Activated CD4-positive, alpha-beta T cell treated with anti-CD3 and anti-CD28 coated beads for 36 hours (primary cell): ENCODE data around the gene SERPINF2. TPM values are rescaled to one million over a fixed set of nuclear protein-coding genes. Genes with fewer than 3 reads are reported as not detected.

Experiments used
- ATAC-seq: fragments of 200-7000 bp; cut with Tn5 transposase; one replicate; pipeline ENCODE4 v1.10.0; 2021; ENCODE audit warnings: mild to moderate bottlenecking, moderate library complexity
- CTCF ChIA-PET: fragments of 350-600 bp; sonication (Branson Sonifier 250); formaldehyde crosslinking; loops from one replicate; lab custom pipeline; 2021; ENCODE audit warnings: antibody characterized with exemption; lab: Charles Lee
- POLR2A ChIA-PET: fragments of 350-600 bp; sonication (Branson Sonifier 250); formaldehyde crosslinking; loops from one replicate; lab custom pipeline; 2021; ENCODE audit warnings: antibody characterized with exemption, inconsistent platforms; lab: Charles Lee
- DNase-seq: peaks from one replicate; pipeline ENCODE4 v3.0.0-alpha.2; 2020
- H3K27ac Mint-ChIP-seq: one replicate; pipeline ENCODE4 v1.8.0; 2021; ENCODE audit warnings: mixed read lengths
- H3K27me3 Mint-ChIP-seq: one replicate; pipeline ENCODE4 v1.8.0; 2021; ENCODE audit warnings: mixed read lengths
- H3K36me3 Mint-ChIP-seq: one replicate; pipeline ENCODE4 v1.8.0; 2021; ENCODE audit warnings: low read depth, mixed read lengths
- H3K4me1 Mint-ChIP-seq: one replicate; pipeline ENCODE4 v1.8.0; 2021; ENCODE audit warnings: mixed read lengths
- H3K4me3 Mint-ChIP-seq: one replicate; pipeline ENCODE4 v1.8.0; 2021; ENCODE audit warnings: mild to moderate bottlenecking, moderate library complexity, mixed read lengths
- H3K9me3 Mint-ChIP-seq: one replicate; pipeline ENCODE4 v1.8.0; 2021; ENCODE audit warnings: low read depth, mixed read lengths
- intact Hi-C, 2 experiments: fragments of 100-400 bp; cut with DNase I in 1 of 2; cut with micrococcal nuclease in 1 of 2; formaldehyde crosslinking; loops; one replicate each; pipeline versions ENCODE4 v1.14.2 to v1.15.1; 2022 to 2024; cut with DNase I, micrococcal nuclease
- total RNA-seq, 2 experiments: library from RNA; stranded (reverse); gene quantifications; one replicate each; pipeline ENCODE4 v1.2.3, GENCODE V29; 2021

SERPINF2 gene
- total RNA-seq, 2 experiments from 2014 or later: 0.12 TPM; not detected in 1

GRCh38 chr17:1776857-1777256 is 34.2 kb downstream of the SERPINF2 start:
- Mint-ChIP-seq H3K36me3 (peaks cover 11% of the 10 kb centered on the region), H3K27me3 (no peaks in the 10 kb centered on the region), H3K4me1 (peaks cover 3% of the 10 kb centered on the region), H3K27ac (no peak overlapping the region), H3K4me3 (no peak overlapping the region), H3K9me3 (no peaks in the 10 kb centered on the region)
- ATAC-seq: no peak
- no peak for DNase-seq
- intact Hi-C loops: no loop called here
- ChIA-PET CTCF (interaction anchor here (0.5 kb wide), 1 partner anchor 23 kb away, joined by 3 read pairs; no protein-coding TSS in a partner anchor), POLR2A (no interaction called here)

DNA sequence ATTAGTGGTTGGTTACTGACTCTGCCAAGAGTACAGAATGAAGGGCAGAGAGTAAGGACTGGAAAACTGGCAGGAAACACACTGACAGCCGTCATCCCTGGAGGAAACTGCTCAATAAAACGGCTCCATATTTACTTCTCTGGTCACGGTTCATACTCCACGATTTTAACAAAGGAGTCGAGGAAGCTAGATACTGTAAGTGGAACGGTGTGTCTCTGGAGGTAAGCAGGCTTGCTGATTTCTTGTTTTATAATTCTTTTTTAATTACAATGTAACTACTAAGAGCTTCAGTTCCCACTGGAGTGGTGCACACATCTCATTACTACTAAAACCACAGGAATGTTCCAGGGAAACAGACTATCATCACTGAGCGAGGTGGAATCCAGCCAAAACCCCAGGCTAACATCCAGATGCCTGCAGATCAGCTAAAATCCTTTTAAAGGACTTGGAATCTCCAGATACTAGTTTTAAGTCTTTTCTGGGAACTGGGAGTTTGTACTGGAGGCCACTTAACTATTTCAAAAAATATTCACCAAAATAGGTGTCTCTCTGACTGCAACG is 37.0 kb downstream of the SERPINF2 start:
- no peaks in the 10 kb centered on the region for H3K27me3 Mint-ChIP-seq
- H3K27ac Mint-ChIP-seq: no peak overlapping the region
- CTCF ChIA-PET: interaction anchor here (0.7 kb wide), 1 partner anchor 74 kb away, joined by 3 read pairs; no protein-coding TSS in a partner anchor
- H3K36me3 Mint-ChIP-seq: peaks cover 33% of the 10 kb centered on the region
- no peaks in the 10 kb centered on the region for H3K9me3 Mint-ChIP-seq
- POLR2A ChIA-PET: no interaction called here
- H3K4me3 Mint-ChIP-seq: no peak overlapping the region
- intact Hi-C loops: no loop called here
- peaks cover 10% of the 10 kb centered on the region for H3K4me1 Mint-ChIP-seq
- ATAC-seq: no peak
- no peak for DNase-seq

DNA sequence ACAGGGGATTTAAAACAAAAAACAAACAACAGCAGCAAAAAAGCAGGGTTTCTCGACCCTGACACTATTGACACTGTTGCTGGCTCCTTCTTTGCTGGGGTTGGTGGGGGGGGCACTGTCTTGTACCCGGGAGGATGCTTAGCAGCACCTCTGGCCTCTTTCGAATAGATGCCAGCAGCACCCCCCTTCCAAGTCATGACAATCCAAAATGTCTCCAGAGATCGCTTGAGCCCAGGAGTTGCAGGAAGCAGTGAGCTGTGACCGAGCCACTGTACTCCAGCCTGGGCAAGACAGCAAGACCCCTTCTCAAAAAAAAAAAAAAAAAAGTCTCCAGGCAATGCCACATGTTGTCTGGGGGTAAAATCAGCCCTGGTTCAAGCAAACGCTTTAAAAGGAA is 39.5 kb downstream of the SERPINF2 start:
- DNase-seq (no peak), ATAC-seq (no peak)
- Mint-ChIP-seq H3K36me3 (peaks cover 43% of the 10 kb centered on the region), H3K27ac (no peak overlapping the region), H3K9me3 (no peaks in the 10 kb centered on the region), H3K27me3 (no peaks in the 10 kb centered on the region), H3K4me1 (peaks cover 10% of the 10 kb centered on the region), H3K4me3 (no peak overlapping the region)
- intact Hi-C loops: no loop called here
- ChIA-PET POLR2A (interaction anchor here (0.6 kb wide), 1 partner anchor 522 kb away, joined by 3 read pairs; no protein-coding TSS in a partner anchor), CTCF (interaction anchor here (0.6 to 0.8 kb wide), 2 partner anchors 61 to 151 kb away, joined by 3 read pairs; no protein-coding TSS in a partner anchor)

DNA sequence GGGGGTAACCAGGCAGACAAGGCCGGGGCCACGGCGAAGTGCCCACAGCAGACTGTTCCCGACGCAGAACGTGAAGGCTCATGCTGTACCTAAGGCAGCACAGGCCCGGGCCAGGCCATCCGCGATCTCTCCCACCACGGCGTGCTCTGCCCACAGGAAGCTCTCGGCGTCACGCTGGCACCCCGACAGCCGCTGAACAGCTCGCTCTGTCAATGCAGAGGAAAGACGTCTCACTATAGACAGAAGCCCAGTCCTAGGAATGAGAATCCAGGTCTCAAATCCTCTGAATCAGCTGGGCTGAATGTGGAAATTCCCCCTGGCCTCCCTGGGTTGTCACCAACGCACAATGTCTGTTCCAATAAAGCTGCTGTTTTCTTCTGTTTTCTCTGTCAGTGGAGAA is 40.6 kb downstream of the SERPINF2 start:
- intact Hi-C loops: no loop called here
- peaks cover 46% of the 10 kb centered on the region for H3K36me3 Mint-ChIP-seq
- peak overlapping the region; percentile 55 for H3K27ac Mint-ChIP-seq
- ChIA-PET POLR2A (no interaction called here), CTCF (interaction anchor here (0.6 to 1.6 kb wide), 10 partner anchors 10 to 1120 kb away, joined by 3 to 8 read pairs (median 4); partner anchors contain the start of gene RILP)
- no peaks in the 10 kb centered on the region for H3K27me3 Mint-ChIP-seq
- H3K9me3 Mint-ChIP-seq: no peaks in the 10 kb centered on the region
- ATAC-seq: no peak
- peaks cover 10% of the 10 kb centered on the region for H3K4me1 Mint-ChIP-seq
- DNase-seq: no peak
- no peak overlapping the region for H3K4me3 Mint-ChIP-seq

GRCh38 chr17:1783834-1784611 is 41.4 kb downstream of the SERPINF2 start:
- Mint-ChIP-seq H3K27me3 (no peaks in the 10 kb centered on the region), H3K4me3 (no peak overlapping the region), H3K36me3 (peaks cover 51% of the 10 kb centered on the region), H3K9me3 (no peaks in the 10 kb centered on the region), H3K27ac (peak overlapping the region; percentile 55), H3K4me1 (peaks cover 10% of the 10 kb centered on the region)
- no peak for DNase-seq
- no peak for ATAC-seq
- intact Hi-C loops: loop anchor here in 1 of 2 experiments (2.0 kb wide), 1 partner anchor 67 kb away; no protein-coding TSS in a partner anchor
- POLR2A ChIA-PET: no interaction called here
- CTCF ChIA-PET: interaction anchor here (0.6 to 1.6 kb wide), 10 partner anchors 9 to 1119 kb away, joined by 3 to 8 read pairs (median 4); partner anchors contain the start of gene RILP

GRCh38 chr17:1785930-1786329 is 43.3 kb downstream of the SERPINF2 start:
- no peak overlapping the region for H3K27ac Mint-ChIP-seq
- H3K4me1 Mint-ChIP-seq: peaks cover 10% of the 10 kb centered on the region
- ChIA-PET CTCF (no interaction called here), POLR2A (no interaction called here)
- no peaks in the 10 kb centered on the region for H3K9me3 Mint-ChIP-seq
- H3K27me3 Mint-ChIP-seq: no peaks in the 10 kb centered on the region
- intact Hi-C loops: loop anchor here in 1 of 2 experiments (2.0 kb wide), 1 partner anchor 69 kb away; no protein-coding TSS in a partner anchor
- no peak for DNase-seq
- no peak for ATAC-seq
- H3K36me3 Mint-ChIP-seq: peaks cover 48% of the 10 kb centered on the region
- no peak overlapping the region for H3K4me3 Mint-ChIP-seq

DNA sequence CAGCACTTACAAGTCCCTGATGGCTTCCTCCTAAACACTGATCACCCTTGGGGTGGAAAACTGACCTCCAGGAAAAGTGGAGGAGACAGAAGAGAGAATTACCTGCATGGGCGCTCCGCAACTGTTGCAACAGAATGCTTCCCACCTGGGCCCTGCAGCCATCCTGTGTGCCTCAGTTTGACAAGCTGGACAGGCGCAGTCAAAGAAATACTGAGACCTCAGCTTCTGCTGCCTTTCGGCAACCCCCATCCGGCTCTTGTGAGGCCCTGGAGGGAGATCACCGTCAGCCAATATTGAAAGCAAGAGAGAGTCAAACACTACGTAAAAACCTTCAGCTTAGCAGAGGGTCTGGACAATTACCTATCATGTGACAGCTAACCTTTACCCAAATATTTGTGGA is 44.0 kb downstream of the SERPINF2 start:
- DNase-seq: no peak
- H3K27ac Mint-ChIP-seq: no peak overlapping the region
- intact Hi-C loops: no loop called here
- no peaks in the 10 kb centered on the region for H3K27me3 Mint-ChIP-seq
- CTCF ChIA-PET: no interaction called here
- no peak overlapping the region for H3K4me3 Mint-ChIP-seq
- H3K4me1 Mint-ChIP-seq: peaks cover 10% of the 10 kb centered on the region
- ATAC-seq: no peak
- POLR2A ChIA-PET: no interaction called here
- peaks cover 44% of the 10 kb centered on the region for H3K36me3 Mint-ChIP-seq
- H3K9me3 Mint-ChIP-seq: no peaks in the 10 kb centered on the region

DNA sequence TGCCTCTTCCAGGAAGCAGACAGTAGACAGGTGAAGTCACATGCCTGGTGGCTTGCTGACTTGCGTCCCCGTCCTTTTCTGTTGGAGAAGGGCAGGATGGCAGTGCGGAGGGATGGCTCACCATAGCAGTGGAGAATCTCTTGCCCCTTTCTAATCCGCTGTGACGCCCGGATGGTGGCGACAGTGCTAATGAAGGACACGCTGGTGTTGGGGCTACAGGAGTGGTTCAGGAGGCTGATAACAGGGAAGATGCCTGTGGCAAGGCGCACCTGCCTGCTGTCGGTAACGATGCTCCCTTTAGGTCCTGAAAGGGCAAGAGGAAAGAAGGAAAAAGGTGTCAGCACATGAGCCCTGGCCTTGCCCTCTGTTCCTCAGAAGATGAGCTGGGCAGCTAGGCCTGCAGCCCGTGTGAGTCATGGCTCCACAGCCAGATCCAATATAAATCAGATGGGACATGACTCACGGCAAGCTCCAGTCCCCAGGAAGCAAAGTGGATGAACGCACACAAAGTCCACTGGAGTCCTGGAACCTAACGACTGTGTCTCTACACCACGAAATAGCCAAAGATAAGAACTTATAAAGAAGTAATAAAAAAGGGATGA is 44.7 kb downstream of the SERPINF2 start:
- ChIA-PET CTCF (no interaction called here), POLR2A (interaction anchor here (0.6 kb wide), 1 partner anchor 12 kb away, joined by 5 read pairs; no protein-coding TSS in a partner anchor)
- Mint-ChIP-seq H3K27me3 (no peaks in the 10 kb centered on the region), H3K36me3 (peaks cover 37% of the 10 kb centered on the region), H3K27ac (no peak overlapping the region), H3K4me1 (peaks cover 10% of the 10 kb centered on the region), H3K9me3 (no peaks in the 10 kb centered on the region), H3K4me3 (no peak overlapping the region)
- ATAC-seq (no peak), DNase-seq (no peak)
- intact Hi-C loops: no loop called here

- no peaks in the 10 kb centered on the region for H3K27me3 Mint-ChIP-seq
Observed at GRCh38 chr17:1789936-1790335, 47.3 kb downstream of the SERPINF2 start.

GRCh38 chr17:1792495-1793446 is 50.1 kb downstream of the SERPINF2 start:
- no peaks in the 10 kb centered on the region for H3K9me3 Mint-ChIP-seq
- H3K27ac Mint-ChIP-seq: no peak overlapping the region
- no peak overlapping the region for H3K4me3 Mint-ChIP-seq
- peaks cover 4% of the 10 kb centered on the region for H3K4me1 Mint-ChIP-seq
- ATAC-seq (no peak), DNase-seq (no peak)
- POLR2A ChIA-PET: no interaction called here
- CTCF ChIA-PET: interaction anchor here (0.6 to 1.7 kb wide), 5 partner anchors 9 to 188 kb away, joined by 3 read pairs; no protein-coding TSS in a partner anchor
- no peaks in the 10 kb centered on the region for H3K27me3 Mint-ChIP-seq
- intact Hi-C loops: no loop called here
- peaks cover 7% of the 10 kb centered on the region for H3K36me3 Mint-ChIP-seq

More at GRCh38 chr17:1789936-1790335, 47.3 kb downstream of the SERPINF2 start:
- H3K9me3 Mint-ChIP-seq: no peaks in the 10 kb centered on the region
- DNase-seq (no peak), ATAC-seq (no peak)
- H3K4me3 Mint-ChIP-seq: no peak overlapping the region
- intact Hi-C loops: no loop called here
- H3K36me3 Mint-ChIP-seq: peaks cover 20% of the 10 kb centered on the region
- no peak overlapping the region for H3K27ac Mint-ChIP-seq
- ChIA-PET CTCF (interaction anchor here (0.9 kb wide), 1 partner anchor 16 kb away, joined by 5 read pairs; no protein-coding TSS in a partner anchor), POLR2A (no interaction called here)
- peaks cover 2% of the 10 kb centered on the region for H3K4me1 Mint-ChIP-seq
